ENCODE data around the gene HCFC1. TPM values are rescaled to one million over a fixed set of nuclear protein-coding genes. Genes with fewer than 3 reads are reported as not detected.

HCFC1 gene
- total and polyA plus RNA-seq, 2 of the 8 experiments (the other 6 are each of a cell fraction or from before 2014, with no cell fraction given) = 24.9 to 117 TPM

GRCh38 chrX:153952373-153953026, 19.1 kb downstream of the HCFC1 start:
- no peak overlapping the region for H3K9ac ChIP-seq (replicated peaks in 1 of 4; ENCODE audit: extremely low read depth in 1 of 4, low read depth in 3 of 4, low read length in 3 of 4)
- FAIRE-seq (no peak), DNase-seq (ENCODE audit: low read depth in 1 of 2, low spot score in 2 of 2) (no peak)
- no peak overlapping the region for H3K4me2 ChIP-seq (ENCODE audit: insufficient read depth in 1 of 2, low read depth in 2 of 2, low read length in 2 of 2)
- no peak overlapping the region for H2BK15ac ChIP-seq (ENCODE audit: low read length)
- POLR2A ChIA-PET (ENCODE audit: partially characterized antibody) = interaction anchor here (0.9 to 1.7 kb wide), 6 partner anchors 9 to 29 kb away, joined by 3 to 7 read pairs (median 3); partner anchors contain the start of genes ARHGAP4 and HCFC1
- H3K79me2 ChIP-seq (ENCODE audit: control insufficient read depth in 1 of 2, insufficient read depth in 2 of 2, low read length in 2 of 2) = no peaks in the 10 kb centered on the region
- no peaks in the 10 kb centered on the region for H3K27me3 ChIP-seq (replicated peaks in 1 of 4; ENCODE audit: control insufficient read depth in 3 of 4, extremely low read depth in 1 of 4, insufficient read depth in 3 of 4, low read length in 3 of 4)
- H4K8ac ChIP-seq (ENCODE audit: extremely low read depth, insufficient read depth, low read length) = no peak overlapping the region; the same call in 1 of the 2 replicates
- peaks cover 0 to 4% of the 10 kb centered on the region in 2 experiments for H4K20me1 ChIP-seq (replicated peaks in 1 of 2; ENCODE audit: control insufficient read depth in 1 of 2, insufficient read depth in 2 of 2, low read length in 2 of 2)
- no peak overlapping the region for H2BK5ac ChIP-seq (ENCODE audit: low read depth, low read length)
- H3K14ac ChIP-seq (ENCODE audit: insufficient read length) = no peak overlapping the region
- no peak overlapping the region for H4K5ac ChIP-seq (ENCODE audit: insufficient read length, low read depth, low read length)
- no peak overlapping the region for H3K56ac ChIP-seq (replicated peaks; ENCODE audit: insufficient read length, low read depth, low read length)
- no peak overlapping the region for H3K18ac ChIP-seq (ENCODE audit: extremely low read depth, low read length)
- H3K9me3 ChIP-seq (ENCODE audit: insufficient read depth in 2 of 2, low read depth in 1 of 2, low read length in 1 of 2) = no peaks in the 10 kb centered on the region
- H2AK5ac ChIP-seq (ENCODE audit: low read depth, low read length) = no peak overlapping the region
- no peaks in the 10 kb centered on the region for H3K23me2 ChIP-seq (ENCODE audit: low read depth, low read length)
- no peaks in the 10 kb centered on the region for H3K79me1 ChIP-seq (ENCODE audit: low read depth, low read length)
- H3K23ac ChIP-seq (ENCODE audit: insufficient read length) = no peak overlapping the region
- no peak overlapping the region; the same call in 1 of the 2 replicates for H3K27ac ChIP-seq (ENCODE audit: low read depth, low read length)
- H3K36me3 ChIP-seq (ENCODE audit: control insufficient read depth in 2 of 4, insufficient read depth in 4 of 4, low read length in 3 of 4) = peaks cover 26 to 75% (median 54%) of the 10 kb centered on the region in 4 experiments; a peak in 7 of 8 replicates
- H4K91ac ChIP-seq (replicated peaks; ENCODE audit: insufficient read length, low read length) = no peak overlapping the region
- peaks cover 0 to 11% (median 1%) of the 10 kb centered on the region in 4 experiments; a peak in 3 of 7 replicates for H3K4me1 ChIP-seq (replicated peaks in 1 of 4; ENCODE audit: control insufficient read depth in 3 of 4, insufficient read depth in 4 of 4, low read length in 3 of 4)
- no peak overlapping the region for H2BK120ac ChIP-seq (replicated peaks; ENCODE audit: low read depth, low read length)
- H2BK20ac ChIP-seq (ENCODE audit: low read length) = no peak overlapping the region
- CTCF ChIA-PET (ENCODE audit: partially characterized antibody) = interaction anchor here (0.9 to 11.1 kb wide), 7 partner anchors 7 to 189 kb away, joined by 3 to 272 read pairs (median 3); partner anchors contain the start of genes ARHGAP4, HCFC1, NAA10 and PLXNB3
- no peak overlapping the region for H2AFZ ChIP-seq (ENCODE audit: low read length)
- no peak overlapping the region for H2BK12ac ChIP-seq (ENCODE audit: low read depth, low read length)
- 96% methylated on average over 18 of the region's 32 CpGs; no CpG with 5 or more reads in 1 of the 2 experiments for WGBS, 2 experiments (ENCODE audit: extremely low coverage in 1 of 2, insufficient coverage in 1 of 2, insufficient read length in 1 of 2, insufficient replicate concordance in 2 of 2, low coverage in 1 of 2, low lambda C conversion rate in 2 of 2, missing lambda C conversion rate in 1 of 2)
- TF ChIP-seq EGR1 (IDR thresholded peaks at IDR 0.05; ENCODE audit: borderline replicate concordance, low read depth, low read length) = no peak
- TF ChIP-seq TBP (IDR thresholded peaks at IDR 0.05; ENCODE audit: low read depth, low read length) = no peak
- no peak for TF ChIP-seq TAF1 (IDR thresholded peaks at IDR 0.05; ENCODE audit: low read depth, low read length)
- no peak for TF ChIP-seq FOSL1 (IDR thresholded peaks at IDR 0.05; ENCODE audit: insufficient read depth, low read depth, low read length)
- no peak for TF ChIP-seq BACH1 (IDR thresholded peaks at IDR 0.05; ENCODE audit: low read length)
- H3K4me3 ChIP-seq (ENCODE audit: extremely low read depth in 1 of 4, insufficient read depth in 2 of 4, low read depth in 3 of 4, low read length in 4 of 4) = no peak overlapping the region
- no peak overlapping the region for H3K4ac ChIP-seq (replicated peaks; ENCODE audit: insufficient read length, low read depth, low read length)
